Liver (tissue), 9 donors: ENCODE results near the gene ARHGAP5. TPM values are rescaled to one million over a fixed set of nuclear protein-coding genes. Genes with fewer than 3 reads are reported as not detected.

Source experiments
- DNase-seq: peaks from one replicate; pipeline ENCODE4 v3.0.0-alpha.2; 2017; ENCODE audit warnings: low spot score
- H3K27ac ChIP-seq, 2 donors: one replicate each; pipeline ENCODE4 v1.7.0; 2013; ENCODE audit warnings: inconsistent platforms in 2 of 2, low read length in 2 of 2, control low read depth in 1 of 2, low read depth in 1 of 2, mild to moderate bottlenecking in 1 of 2
- H3K27me3 ChIP-seq, 4 donors: one replicate each; pipeline versions ENCODE4 v1.6.1 to v1.7.0; 2013; ENCODE audit warnings: low read length in 3 of 4, inconsistent platforms in 1 of 4, mild to moderate bottlenecking in 1 of 4, moderate library complexity in 1 of 4; ENCODE audit not compliant: control insufficient read depth in 4 of 4, insufficient read depth in 4 of 4
- H3K36me3 ChIP-seq, 4 donors: one replicate each; pipeline versions ENCODE4 v1.6.1 to v1.7.0; 2013; ENCODE audit warnings: low read length in 3 of 4, mild to moderate bottlenecking in 3 of 4, low read depth in 1 of 4, moderate library complexity in 1 of 4; ENCODE audit not compliant: control insufficient read depth in 4 of 4, insufficient read depth in 3 of 4
- H3K4me1 ChIP-seq, 4 donors: one replicate each; pipeline versions ENCODE4 v1.6.1 to v1.7.0; 2013; ENCODE audit warnings: low read length in 3 of 4, mild to moderate bottlenecking in 3 of 4, moderate library complexity in 1 of 4; ENCODE audit not compliant: control insufficient read depth in 4 of 4, insufficient read depth in 4 of 4
- H3K4me3 ChIP-seq, 3 donors: one replicate each; pipeline versions ENCODE4 v1.6.1 to v1.7.0; 2013; ENCODE audit warnings: low read length in 3 of 3, control low read depth in 1 of 3, low read depth in 1 of 3, mild to moderate bottlenecking in 1 of 3
- H3K9ac ChIP-seq, 2 donors: one replicate each; pipeline ENCODE4 v1.7.0; 2013; ENCODE audit warnings: low read length in 2 of 2, mild to moderate bottlenecking in 2 of 2, moderate library complexity in 2 of 2, control low read depth in 1 of 2, low read depth in 1 of 2
- H3K9me3 ChIP-seq, 4 donors: one replicate each; pipeline versions ENCODE4 v1.6.1 to v1.7.0; 2013; ENCODE audit warnings: low read length in 3 of 4; ENCODE audit not compliant: control insufficient read depth in 4 of 4
- CTCF ChIP-seq: fragments of 150-350 bp; IDR thresholded peaks from 2 replicates; pipeline ENCODE4 v1.5.1; 2017; ENCODE audit warnings: improper control_type of control experiment, low read depth, low read length; ENCODE audit not compliant: missing input control
- EGR1 ChIP-seq, 2 donors: IDR thresholded peaks; 2 replicates each; pipeline ENCODE4 v1.6.1; 2016 to 2018; ENCODE audit warnings: antibody characterized with exemption in 2 of 2, low read depth in 2 of 2
- FOXA1 ChIP-seq: IDR thresholded peaks from 2 replicates; pipeline ENCODE4 v1.6.1; 2016; ENCODE audit warnings: antibody characterized with exemption
- FOXA2 ChIP-seq: IDR thresholded peaks from 2 replicates; pipeline ENCODE4 v1.6.1; 2016; ENCODE audit warnings: antibody characterized with exemption
- GABPA ChIP-seq, 2 donors: IDR thresholded peaks in 1 of 2; conservative IDR thresholded peaks in 1 of 2; 2 replicates each; pipeline ENCODE4 v1.6.1; 2016; ENCODE audit warnings: antibody characterized with exemption in 2 of 2, mild to moderate bottlenecking in 1 of 2, moderate library complexity in 1 of 2
- HNF4A ChIP-seq, 2 donors: conservative IDR thresholded peaks; 2 replicates each; pipeline ENCODE4 v1.6.1; 2016; ENCODE audit warnings: antibody characterized with exemption in 2 of 2, mild to moderate bottlenecking in 2 of 2
- HNF4G ChIP-seq: IDR thresholded peaks from 2 replicates; pipeline ENCODE4 v1.6.1; 2016; ENCODE audit warnings: antibody characterized with exemption
- JUND ChIP-seq, 2 donors: IDR thresholded peaks; 2 replicates each; pipeline ENCODE4 v1.6.1; 2016; ENCODE audit warnings: antibody characterized with exemption in 2 of 2
- MAX ChIP-seq: IDR thresholded peaks from 2 replicates; pipeline ENCODE4 v1.6.1; 2016; ENCODE audit warnings: antibody characterized with exemption
- RAD21 ChIP-seq, 2 donors: IDR thresholded peaks; 2 replicates each; pipeline ENCODE4 v1.6.1; 2016; ENCODE audit warnings: antibody characterized with exemption in 2 of 2, mild to moderate bottlenecking in 2 of 2
- RXRA ChIP-seq, 2 donors: IDR thresholded peaks; 2 replicates each; pipeline ENCODE4 v1.6.1; 2017 to 2018; ENCODE audit warnings: antibody characterized with exemption in 2 of 2, mild to moderate bottlenecking in 1 of 2
- SP1 ChIP-seq: IDR thresholded peaks from 2 replicates; pipeline ENCODE4 v1.6.1; 2018; ENCODE audit warnings: antibody characterized with exemption, mild to moderate bottlenecking
- TAF1 ChIP-seq: conservative IDR thresholded peaks from 2 replicates; pipeline ENCODE4 v1.6.1; 2016; ENCODE audit warnings: antibody characterized with exemption, mild to moderate bottlenecking
- YY1 ChIP-seq: IDR thresholded peaks from 2 replicates; pipeline ENCODE4 v1.6.1; 2016; ENCODE audit warnings: antibody characterized with exemption, mild to moderate bottlenecking
- WGBS: extraction: QIAGEN DNeasy Blood & Tissue Kit; methylation state at CpG from one replicate; pipeline ENCODE4 v1.1.7; 2013; 5-methylcytosine and 5-hydroxymethylcytosine counted together
- polyA plus RNA-seq, 2 donors: library from polyadenylated mRNA; stranded (reverse) in 1 of 2; unstranded in 1 of 2; fragments of 200-250 nt in 1 of 2; fragments of >200 nt in 1 of 2; fragmentation: Nextera tagmentation in 1 of 2; extraction: Ambion mirVana in 1 of 2; gene quantifications; one replicate each; pipeline versions ENCODE4 v1.2.1 to v1.2.3, GENCODE V29; 2013 to 2015
- total RNA-seq, 2 donors: library from RNA; depleted of rRNA; stranded (reverse); fragments of >200 nt; gene quantifications; one replicate each; pipeline ENCODE4 v1.2.3, GENCODE V29; 2014
- TF ChIP-seq, protein P1 (sequence below): IDR thresholded peaks from 2 replicates; pipeline ENCODE4 v1.6.1; 2016; ENCODE audit warnings: antibody characterized with exemption
- TF ChIP-seq, protein P2 (sequence below): IDR thresholded peaks from 2 replicates; pipeline ENCODE4 v1.6.1; 2016; ENCODE audit warnings: antibody characterized with exemption, mild to moderate bottlenecking
- TF ChIP-seq, protein P3 (sequence below): IDR thresholded peaks from 2 replicates; pipeline ENCODE4 v1.6.1; 2016; ENCODE audit warnings: antibody characterized with exemption
- donor health status: healthy.
- donor health status: healthy.
- donor health status: healthy.
- donor health status: healthy.
- donor health status: healthy.

ARHGAP5 gene
- total and polyA plus RNA-seq, 4 donors = 9.6 to 48.7 (median 29.0) TPM

DNA sequence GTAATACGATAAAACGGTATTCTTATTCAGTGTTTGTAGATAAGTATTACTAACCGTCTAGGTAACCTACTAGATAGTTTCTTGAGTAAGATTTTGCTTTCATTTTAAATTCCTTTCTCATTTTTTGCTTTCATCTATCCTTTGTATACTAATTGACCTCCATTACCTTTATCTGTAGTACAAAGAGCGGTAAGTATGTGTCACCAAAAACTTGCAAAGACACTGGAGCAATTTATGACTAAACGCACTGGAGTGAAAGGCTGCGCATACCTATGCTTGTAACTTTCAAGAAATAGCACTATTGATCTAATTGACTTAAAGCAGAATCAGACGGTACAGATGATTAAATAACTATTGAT is 1.7 kb downstream of the ARHGAP5 start:
- Histone ChIP-seq H3K9me3 (no peaks in the 10 kb centered on the region), H3K4me3 (peak overlapping the region; percentile 74 to 93 (median 88)), H3K27ac (peak overlapping the region; percentile 95 to 98), H3K9ac (peak overlapping the region; percentile 94 to 96), H3K4me1 (peaks cover 7 to 44% (median 28%) of the 10 kb centered on the region in 4 donors), H3K27me3 (no peaks in the 10 kb centered on the region), H3K36me3 (no peaks in the 10 kb centered on the region)
- WGBS = 17% methylated on average over 7 of the region's 7 CpGs
- DNase-seq = no peak
- TF ChIP-seq JUND (IDR thresholded peaks at IDR 0.05) (no peak), YY1 (peak; percentile 8)

- Histone ChIP-seq H3K4me1 (peaks cover 7 to 48% (median 30%) of the 10 kb centered on the region in 4 donors), H3K36me3 (no peaks in the 10 kb centered on the region), H3K9me3 (no peaks in the 10 kb centered on the region), H3K4me3 (peak overlapping the region in 1 of 3 donors; percentile 93), H3K27ac (no peak overlapping the region), H3K27me3 (no peaks in the 10 kb centered on the region), H3K9ac (no peak overlapping the region)
- DNase-seq = no peak
- WGBS = 54% methylated on average over 4 of the region's 4 CpGs
- TF ChIP-seq, protein P1, sequence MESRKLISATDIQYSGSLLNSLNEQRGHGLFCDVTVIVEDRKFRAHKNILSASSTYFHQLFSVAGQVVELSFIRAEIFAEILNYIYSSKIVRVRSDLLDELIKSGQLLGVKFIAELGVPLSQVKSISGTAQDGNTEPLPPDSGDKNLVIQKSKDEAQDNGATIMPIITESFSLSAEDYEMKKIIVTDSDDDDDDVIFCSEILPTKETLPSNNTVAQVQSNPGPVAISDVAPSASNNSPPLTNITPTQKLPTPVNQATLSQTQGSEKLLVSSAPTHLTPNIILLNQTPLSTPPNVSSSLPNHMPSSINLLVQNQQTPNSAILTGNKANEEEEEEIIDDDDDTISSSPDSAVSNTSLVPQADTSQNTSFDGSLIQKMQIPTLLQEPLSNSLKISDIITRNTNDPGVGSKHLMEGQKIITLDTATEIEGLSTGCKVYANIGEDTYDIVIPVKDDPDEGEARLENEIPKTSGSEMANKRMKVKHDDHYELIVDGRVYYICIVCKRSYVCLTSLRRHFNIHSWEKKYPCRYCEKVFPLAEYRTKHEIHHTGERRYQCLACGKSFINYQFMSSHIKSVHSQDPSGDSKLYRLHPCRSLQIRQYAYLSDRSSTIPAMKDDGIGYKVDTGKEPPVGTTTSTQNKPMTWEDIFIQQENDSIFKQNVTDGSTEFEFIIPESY = no peak
- no peak for TF ChIP-seq FOXA1
- TF ChIP-seq GABPA (IDR thresholded peaks at IDR 0.05 in 1 of 2, conservative IDR thresholded peaks at IDR 0.05 in 1 of 2) = no peak
- TF ChIP-seq JUND (IDR thresholded peaks at IDR 0.05) = no peak
- no peak for TF ChIP-seq YY1
- TF ChIP-seq, protein P2, sequence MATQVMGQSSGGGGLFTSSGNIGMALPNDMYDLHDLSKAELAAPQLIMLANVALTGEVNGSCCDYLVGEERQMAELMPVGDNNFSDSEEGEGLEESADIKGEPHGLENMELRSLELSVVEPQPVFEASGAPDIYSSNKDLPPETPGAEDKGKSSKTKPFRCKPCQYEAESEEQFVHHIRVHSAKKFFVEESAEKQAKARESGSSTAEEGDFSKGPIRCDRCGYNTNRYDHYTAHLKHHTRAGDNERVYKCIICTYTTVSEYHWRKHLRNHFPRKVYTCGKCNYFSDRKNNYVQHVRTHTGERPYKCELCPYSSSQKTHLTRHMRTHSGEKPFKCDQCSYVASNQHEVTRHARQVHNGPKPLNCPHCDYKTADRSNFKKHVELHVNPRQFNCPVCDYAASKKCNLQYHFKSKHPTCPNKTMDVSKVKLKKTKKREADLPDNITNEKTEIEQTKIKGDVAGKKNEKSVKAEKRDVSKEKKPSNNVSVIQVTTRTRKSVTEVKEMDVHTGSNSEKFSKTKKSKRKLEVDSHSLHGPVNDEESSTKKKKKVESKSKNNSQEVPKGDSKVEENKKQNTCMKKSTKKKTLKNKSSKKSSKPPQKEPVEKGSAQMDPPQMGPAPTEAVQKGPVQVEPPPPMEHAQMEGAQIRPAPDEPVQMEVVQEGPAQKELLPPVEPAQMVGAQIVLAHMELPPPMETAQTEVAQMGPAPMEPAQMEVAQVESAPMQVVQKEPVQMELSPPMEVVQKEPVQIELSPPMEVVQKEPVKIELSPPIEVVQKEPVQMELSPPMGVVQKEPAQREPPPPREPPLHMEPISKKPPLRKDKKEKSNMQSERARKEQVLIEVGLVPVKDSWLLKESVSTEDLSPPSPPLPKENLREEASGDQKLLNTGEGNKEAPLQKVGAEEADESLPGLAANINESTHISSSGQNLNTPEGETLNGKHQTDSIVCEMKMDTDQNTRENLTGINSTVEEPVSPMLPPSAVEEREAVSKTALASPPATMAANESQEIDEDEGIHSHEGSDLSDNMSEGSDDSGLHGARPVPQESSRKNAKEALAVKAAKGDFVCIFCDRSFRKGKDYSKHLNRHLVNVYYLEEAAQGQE = no peak
Observed at GRCh38 chr14:32079264-32079663, 2.2 kb downstream of the ARHGAP5 start.

DNA sequence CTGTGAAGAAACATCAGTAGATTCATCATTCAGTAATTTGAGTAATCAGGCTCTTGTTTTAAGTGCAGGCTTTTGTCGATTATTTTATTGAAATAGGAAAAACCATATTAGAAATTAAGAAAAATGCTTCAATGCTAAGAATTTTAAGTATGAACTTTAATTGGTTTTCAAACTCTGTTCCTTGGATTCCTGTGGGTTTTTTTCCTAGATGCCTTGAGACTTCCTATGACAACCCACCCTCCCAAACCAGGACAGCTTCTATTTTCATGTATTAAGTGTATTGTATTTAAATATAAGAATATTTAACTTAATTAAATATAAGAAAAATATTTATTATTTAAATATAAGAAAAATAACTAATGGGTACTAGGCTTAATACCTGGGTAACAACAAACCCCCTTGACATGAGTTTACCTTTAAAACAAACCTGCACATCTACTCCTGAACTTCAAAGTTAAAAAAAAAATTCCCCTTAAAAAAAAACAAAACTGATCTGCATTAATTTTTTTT is 3.0 kb downstream of the ARHGAP5 start:
- H3K9me3 ChIP-seq = no peaks in the 10 kb centered on the region
- no peak overlapping the region for H3K4me3 ChIP-seq
- H3K9ac ChIP-seq = no peak overlapping the region
- TF ChIP-seq TAF1 (no peak), HNF4G (no peak), RXRA (IDR thresholded peaks at IDR 0.05) (no peak), HNF4A (conservative IDR thresholded peaks at IDR 0.05) (no peak), SP1 (no peak), GABPA (IDR thresholded peaks at IDR 0.05 in 1 of 2, conservative IDR thresholded peaks at IDR 0.05 in 1 of 2) (no peak), FOXA2 (no peak), RAD21 (IDR thresholded peaks at IDR 0.05) (no peak), JUND (IDR thresholded peaks at IDR 0.05) (no peak), YY1 (no peak), MAX (no peak), EGR1 (IDR thresholded peaks at IDR 0.05; ENCODE audit: low read depth in 2 of 2) (no peak), CTCF (no peak)
- TF ChIP-seq, protein P1 = no peak
- TF ChIP-seq, protein P3, sequence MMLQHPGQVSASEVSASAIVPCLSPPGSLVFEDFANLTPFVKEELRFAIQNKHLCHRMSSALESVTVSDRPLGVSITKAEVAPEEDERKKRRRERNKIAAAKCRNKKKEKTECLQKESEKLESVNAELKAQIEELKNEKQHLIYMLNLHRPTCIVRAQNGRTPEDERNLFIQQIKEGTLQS = no peak
- no peaks in the 10 kb centered on the region for H3K36me3 ChIP-seq
- 91% methylated on average over 1 of the region's 1 CpG for WGBS
- H3K27ac ChIP-seq = no peak overlapping the region
- DNase-seq = no peak
- peaks cover 7 to 45% (median 29%) of the 10 kb centered on the region in 4 donors for H3K4me1 ChIP-seq
- no peaks in the 10 kb centered on the region for H3K27me3 ChIP-seq
